HCT116 (cell line): Measurements from ENCODE around the gene ASMTL. TPM values are rescaled to one million over a fixed set of nuclear protein-coding genes. Genes with fewer than 3 reads are reported as not detected.

Source experiments
- ATAC-seq: fragments of 200-7000 bp; cut with Tn5 transposase; 2 replicates; pipeline ENCODE4 v1.9.1; 2020; ENCODE audit warnings: mild to moderate bottlenecking, moderate library complexity
- BruUV-seq: library from RNA; stranded (reverse); fragments of 400-500 nt; replicated peaks from 2 replicates; lab custom pipeline; 2021; lab: Mats Ljungman, UMichigan
- CTCF ChIA-PET: fragments of 300-600 bp; sonication (Branson Sonifier 250); formaldehyde crosslinking; loops from one replicate; lab custom pipeline; 2021; ENCODE audit warnings: antibody characterized with exemption; lab: Charles Lee
- POLR2A ChIA-PET: fragments of 300-600, 350-600 bp; sonication (Branson Sonifier 250); formaldehyde crosslinking; loops from one replicate; lab custom pipeline; 2021; ENCODE audit warnings: antibody characterized with exemption; lab: Charles Lee
- RAD21 ChIA-PET, 2 experiments: fragments of 300-600 bp; sonication (Branson Sonifier 250); formaldehyde crosslinking; loops; one replicate each; lab custom pipeline; 2023; ENCODE audit warnings: low total read pairs in 2 of 2; ENCODE audit not compliant: uncharacterized antibody in 2 of 2, unreplicated experiment in 2 of 2, low non-redundant PET in 1 of 2; lab: Charles Lee
- DNase-seq: peaks from one replicate; pipeline ENCODE4 v3.0.0-alpha.2; 2010; ENCODE audit warnings: low read depth, low spot score
- H2AFZ ChIP-seq: fragments of 200-600 bp; shearing (Covaris generic), sonication (generic); 2 replicates; pipeline ENCODE4 v1.6.1; 2017; ENCODE audit warnings: low read depth, mixed run types, mixed read lengths, antibody characterized with exemption, low read length; ENCODE audit not compliant: poor library complexity, severe bottlenecking
- H3K27ac ChIP-seq: 2 replicates; pipeline ENCODE4 v1.5.1; 2012; ENCODE audit warnings: low read depth, low read length
- H3K27me3 ChIP-seq: fragments of 200-600 bp; sonication (generic); 2 replicates; pipeline ENCODE4 v1.6.1; 2016; ENCODE audit warnings: mixed run types, low read length, mixed read lengths; ENCODE audit not compliant: insufficient read depth
- H3K36me3 ChIP-seq, 2 experiments: fragments of 200-500 bp in 1 of 2; fragments of 200-600 bp in 1 of 2; sonication (Bioruptor generic) in 1 of 2; sonication (generic) in 1 of 2; 2 replicates each; pipeline versions ENCODE4 v1.5.1 to v1.6.1; 2014 to 2016; ENCODE audit warnings: low read length in 2 of 2, inconsistent platforms in 1 of 2, mixed read lengths in 1 of 2, mixed run types in 1 of 2; ENCODE audit not compliant: insufficient read depth in 2 of 2, control insufficient read depth in 1 of 2
- H3K4me1 ChIP-seq, 2 experiments: fragments of 200-600 bp in 1 of 2; sonication (generic) in 1 of 2; 2 replicates each; pipeline versions ENCODE4 v1.5.1 to v1.6.1; 2012 to 2017; ENCODE audit warnings: low read length in 2 of 2, inconsistent platforms in 1 of 2, mild to moderate bottlenecking in 1 of 2, mixed read lengths in 1 of 2, mixed run types in 1 of 2, moderate library complexity in 1 of 2; ENCODE audit not compliant: insufficient read depth in 2 of 2, control insufficient read depth in 1 of 2
- H3K4me2 ChIP-seq: fragments of 200-600 bp; sonication (generic); 2 replicates; pipeline ENCODE4 v1.6.1; 2017; ENCODE audit warnings: mixed run types, low read length, mixed read lengths
- H3K4me3 ChIP-seq, 2 experiments: fragments of 200-600 bp in 1 of 2; sonication (generic) in 1 of 2; replicated peaks in 1 of 2; 2 replicates each; pipeline ENCODE4 v1.5.1; 2011 to 2016; ENCODE audit warnings: low read length in 2 of 2, control low read depth in 1 of 2, low read depth in 1 of 2, mild to moderate bottlenecking in 1 of 2, mixed read lengths in 1 of 2, mixed run types in 1 of 2
- H3K79me2 ChIP-seq: fragments of 200-600 bp; sonication (generic); 2 replicates; pipeline ENCODE4 v1.6.1; 2017; ENCODE audit warnings: mild to moderate bottlenecking, mixed run types, low read length, moderate library complexity, mixed read lengths; ENCODE audit not compliant: insufficient read depth
- H3K9ac ChIP-seq: fragments of 200-600 bp; sonication (generic); 2 replicates; pipeline ENCODE4 v1.6.1; 2016; ENCODE audit warnings: low read length, mixed read lengths
- H3K9me2 ChIP-seq: fragments of 200-600 bp; sonication (generic), shearing (Covaris generic); 2 replicates; pipeline ENCODE4 v1.6.1; 2017; ENCODE audit warnings: mixed run types, mild to moderate bottlenecking, moderate library complexity; ENCODE audit not compliant: insufficient read depth
- H3K9me3 ChIP-seq, 2 experiments: fragments of 200-500 bp in 1 of 2; fragments of 200-600 bp in 1 of 2; sonication (Bioruptor generic) in 1 of 2; sonication (generic) in 1 of 2; 2 replicates each; pipeline ENCODE4 v1.6.1; 2014 to 2017; ENCODE audit warnings: low read length in 2 of 2, mixed read lengths in 2 of 2, inconsistent platforms in 1 of 2, low read depth in 1 of 2, mild to moderate bottlenecking in 1 of 2, mixed run types in 1 of 2, moderate library complexity in 1 of 2; ENCODE audit not compliant: control insufficient read depth in 1 of 2, insufficient read depth in 1 of 2
- H4K20me1 ChIP-seq: fragments of 200-600 bp; sonication (generic), shearing (Covaris generic); 2 replicates; pipeline ENCODE4 v1.6.1; 2017; ENCODE audit warnings: mixed run types, mild to moderate bottlenecking, moderate library complexity; ENCODE audit not compliant: insufficient read depth
- ELF1 ChIP-seq: IDR thresholded peaks from 2 replicates; pipeline ENCODE4 v1.6.1; 2012; ENCODE audit warnings: low read depth, borderline replicate concordance
- EZH2 ChIP-seq: fragments of 200-600 bp; sonication (generic); IDR thresholded peaks from 2 replicates; pipeline ENCODE4 v1.6.1; 2017; ENCODE audit warnings: antibody characterized with exemption, mixed run types
- SP1 ChIP-seq: IDR thresholded peaks from 2 replicates; pipeline ENCODE4 v1.6.1; 2012; ENCODE audit warnings: low read depth
- YY1 ChIP-seq: IDR thresholded peaks from 2 replicates; pipeline ENCODE4 v1.6.1; 2011; ENCODE audit warnings: low read length, low read depth, moderate library complexity, mild to moderate bottlenecking; ENCODE audit not compliant: insufficient replicate concordance; ENCODE audit errors: extremely low read depth
- ZFX ChIP-seq: fragments of 450-650 bp; IDR thresholded peaks from 2 replicates; pipeline ENCODE4 v1.6.1; 2017
- ZNF274 ChIP-seq: fragments of 200-500 bp; sonication (Bioruptor generic); IDR thresholded peaks from 2 replicates; pipeline ENCODE4 v1.6.1; 2014; ENCODE audit warnings: mild to moderate bottlenecking, low read depth, low read length, inconsistent platforms
- intact Hi-C: fragments of 100-400 bp; cut with micrococcal nuclease; formaldehyde crosslinking; loops from 2 replicates; pipeline ENCODE4 v1.10.0; 2022
- total RNA-seq: library from RNA; stranded (reverse); gene quantifications from one replicate; pipeline ENCODE4 v1.2.1, GENCODE V29; 2021; ENCODE audit not compliant: unreplicated experiment
- TF ChIP-seq, protein P1 (sequence below): IDR thresholded peaks from 2 replicates; pipeline ENCODE4 v1.6.1; 2012; ENCODE audit warnings: low read depth
- TF ChIP-seq, protein P2 (sequence below): IDR thresholded peaks from 2 replicates; pipeline ENCODE4 v1.6.1; 2012
- TF ChIP-seq, protein P3 (sequence below), 3 experiments: fragments of 200-600 bp in 1 of 3; sonication (generic) in 1 of 3; IDR thresholded peaks in 2 of 3; conservative IDR thresholded peaks in 1 of 3; 2 replicates each; pipeline ENCODE4 v1.5.1; 2012 to 2017; ENCODE audit warnings: low read depth in 2 of 3, low read length in 2 of 3, antibody characterized with exemption in 1 of 3, borderline replicate concordance in 1 of 3, control low read depth in 1 of 3, mild to moderate bottlenecking in 1 of 3, mixed read lengths in 1 of 3, mixed run types in 1 of 3, moderate library complexity in 1 of 3; ENCODE audit not compliant: insufficient read depth in 1 of 3

The ASMTL gene
- total RNA-seq, 1 experiment from 2014 or later, result 59.6 TPM

DNA sequence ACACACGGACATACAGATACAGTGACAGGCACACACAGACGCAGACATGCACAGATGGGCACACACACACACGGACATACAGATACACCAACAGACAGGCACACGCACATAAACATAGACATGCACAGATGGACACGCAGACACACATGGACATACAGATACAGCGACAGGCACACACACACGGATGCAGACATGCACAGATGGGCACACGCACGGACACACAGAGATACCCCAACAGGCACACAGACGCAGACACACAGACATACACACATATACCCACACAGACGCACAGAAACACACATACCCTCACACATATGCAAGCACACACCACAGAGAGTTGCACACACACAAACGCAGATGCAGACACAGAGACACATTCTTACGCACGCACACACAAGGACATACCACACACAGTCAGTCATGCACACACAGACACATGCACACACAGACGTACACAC, 36.4 kb downstream of the ASMTL start:
- intact Hi-C loops, result no loop called here
- Histone ChIP-seq H3K4me2 (no peak overlapping the region), H2AFZ (no peak overlapping the region), H3K9ac (no peak overlapping the region), H3K9me3 (no peaks in the 10 kb centered on the region), H3K27ac (no peak overlapping the region), H3K4me3 (no peak overlapping the region), H3K79me2 (no peaks in the 10 kb centered on the region), H3K36me3 (peaks cover 0 to 9% of the 10 kb centered on the region in 2 experiments; a peak in 1 of 4 replicates), H4K20me1 (no peaks in the 10 kb centered on the region), H3K9me2 (no peaks in the 10 kb centered on the region), H3K27me3 (no peaks in the 10 kb centered on the region), H3K4me1 (no peaks in the 10 kb centered on the region)
- CTCF ChIA-PET, result no interaction called here
- ATAC-seq, result no peak
- no TSS peak for BruUV-seq
- RAD21 ChIA-PET, result no interaction called here
- no peak for DNase-seq
- POLR2A ChIA-PET, result no interaction called here
- TF ChIP-seq EZH2 (no peak), ELF1 (no peak), YY1 (no peak), ZNF274 (no peak), ZFX (no peak), SP1 (no peak)
- TF ChIP-seq, protein P1, sequence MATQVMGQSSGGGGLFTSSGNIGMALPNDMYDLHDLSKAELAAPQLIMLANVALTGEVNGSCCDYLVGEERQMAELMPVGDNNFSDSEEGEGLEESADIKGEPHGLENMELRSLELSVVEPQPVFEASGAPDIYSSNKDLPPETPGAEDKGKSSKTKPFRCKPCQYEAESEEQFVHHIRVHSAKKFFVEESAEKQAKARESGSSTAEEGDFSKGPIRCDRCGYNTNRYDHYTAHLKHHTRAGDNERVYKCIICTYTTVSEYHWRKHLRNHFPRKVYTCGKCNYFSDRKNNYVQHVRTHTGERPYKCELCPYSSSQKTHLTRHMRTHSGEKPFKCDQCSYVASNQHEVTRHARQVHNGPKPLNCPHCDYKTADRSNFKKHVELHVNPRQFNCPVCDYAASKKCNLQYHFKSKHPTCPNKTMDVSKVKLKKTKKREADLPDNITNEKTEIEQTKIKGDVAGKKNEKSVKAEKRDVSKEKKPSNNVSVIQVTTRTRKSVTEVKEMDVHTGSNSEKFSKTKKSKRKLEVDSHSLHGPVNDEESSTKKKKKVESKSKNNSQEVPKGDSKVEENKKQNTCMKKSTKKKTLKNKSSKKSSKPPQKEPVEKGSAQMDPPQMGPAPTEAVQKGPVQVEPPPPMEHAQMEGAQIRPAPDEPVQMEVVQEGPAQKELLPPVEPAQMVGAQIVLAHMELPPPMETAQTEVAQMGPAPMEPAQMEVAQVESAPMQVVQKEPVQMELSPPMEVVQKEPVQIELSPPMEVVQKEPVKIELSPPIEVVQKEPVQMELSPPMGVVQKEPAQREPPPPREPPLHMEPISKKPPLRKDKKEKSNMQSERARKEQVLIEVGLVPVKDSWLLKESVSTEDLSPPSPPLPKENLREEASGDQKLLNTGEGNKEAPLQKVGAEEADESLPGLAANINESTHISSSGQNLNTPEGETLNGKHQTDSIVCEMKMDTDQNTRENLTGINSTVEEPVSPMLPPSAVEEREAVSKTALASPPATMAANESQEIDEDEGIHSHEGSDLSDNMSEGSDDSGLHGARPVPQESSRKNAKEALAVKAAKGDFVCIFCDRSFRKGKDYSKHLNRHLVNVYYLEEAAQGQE, result no peak
- TF ChIP-seq, protein P2, sequence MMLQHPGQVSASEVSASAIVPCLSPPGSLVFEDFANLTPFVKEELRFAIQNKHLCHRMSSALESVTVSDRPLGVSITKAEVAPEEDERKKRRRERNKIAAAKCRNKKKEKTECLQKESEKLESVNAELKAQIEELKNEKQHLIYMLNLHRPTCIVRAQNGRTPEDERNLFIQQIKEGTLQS, result no peak
- TF ChIP-seq, protein P3, sequence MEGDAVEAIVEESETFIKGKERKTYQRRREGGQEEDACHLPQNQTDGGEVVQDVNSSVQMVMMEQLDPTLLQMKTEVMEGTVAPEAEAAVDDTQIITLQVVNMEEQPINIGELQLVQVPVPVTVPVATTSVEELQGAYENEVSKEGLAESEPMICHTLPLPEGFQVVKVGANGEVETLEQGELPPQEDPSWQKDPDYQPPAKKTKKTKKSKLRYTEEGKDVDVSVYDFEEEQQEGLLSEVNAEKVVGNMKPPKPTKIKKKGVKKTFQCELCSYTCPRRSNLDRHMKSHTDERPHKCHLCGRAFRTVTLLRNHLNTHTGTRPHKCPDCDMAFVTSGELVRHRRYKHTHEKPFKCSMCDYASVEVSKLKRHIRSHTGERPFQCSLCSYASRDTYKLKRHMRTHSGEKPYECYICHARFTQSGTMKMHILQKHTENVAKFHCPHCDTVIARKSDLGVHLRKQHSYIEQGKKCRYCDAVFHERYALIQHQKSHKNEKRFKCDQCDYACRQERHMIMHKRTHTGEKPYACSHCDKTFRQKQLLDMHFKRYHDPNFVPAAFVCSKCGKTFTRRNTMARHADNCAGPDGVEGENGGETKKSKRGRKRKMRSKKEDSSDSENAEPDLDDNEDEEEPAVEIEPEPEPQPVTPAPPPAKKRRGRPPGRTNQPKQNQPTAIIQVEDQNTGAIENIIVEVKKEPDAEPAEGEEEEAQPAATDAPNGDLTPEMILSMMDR (IDR thresholded peaks at IDR 0.05 in 2 of 3, conservative IDR thresholded peaks at IDR 0.05 in 1 of 3; ENCODE audit: borderline replicate concordance in 1 of 3, insufficient read depth in 1 of 3, low read depth in 2 of 3, low read length in 2 of 3), result no peak
